Upper lobe of left lung (tissue), 4 donors: ENCODE data around the gene RIPOR2.

Experiments used
- POLR2A ChIP-seq, 4 donors: fragments of 450-650 bp; IDR thresholded peaks; one replicate each; pipeline ENCODE4 v1.5.1; 2016 to 2017; ENCODE audit warnings: antibody characterized with exemption in 4 of 4, mild to moderate bottlenecking in 2 of 4
- TF ChIP-seq, protein P1 (sequence below), 6 experiments: fragments of 450-650 bp in 4 of 6; fragments of 200-600 bp in 2 of 6; sonication (generic) in 2 of 6; IDR thresholded peaks; one replicate each; pipeline ENCODE4 v1.5.1; 2016 to 2019; ENCODE audit warnings: antibody characterized with exemption in 6 of 6

DNA sequence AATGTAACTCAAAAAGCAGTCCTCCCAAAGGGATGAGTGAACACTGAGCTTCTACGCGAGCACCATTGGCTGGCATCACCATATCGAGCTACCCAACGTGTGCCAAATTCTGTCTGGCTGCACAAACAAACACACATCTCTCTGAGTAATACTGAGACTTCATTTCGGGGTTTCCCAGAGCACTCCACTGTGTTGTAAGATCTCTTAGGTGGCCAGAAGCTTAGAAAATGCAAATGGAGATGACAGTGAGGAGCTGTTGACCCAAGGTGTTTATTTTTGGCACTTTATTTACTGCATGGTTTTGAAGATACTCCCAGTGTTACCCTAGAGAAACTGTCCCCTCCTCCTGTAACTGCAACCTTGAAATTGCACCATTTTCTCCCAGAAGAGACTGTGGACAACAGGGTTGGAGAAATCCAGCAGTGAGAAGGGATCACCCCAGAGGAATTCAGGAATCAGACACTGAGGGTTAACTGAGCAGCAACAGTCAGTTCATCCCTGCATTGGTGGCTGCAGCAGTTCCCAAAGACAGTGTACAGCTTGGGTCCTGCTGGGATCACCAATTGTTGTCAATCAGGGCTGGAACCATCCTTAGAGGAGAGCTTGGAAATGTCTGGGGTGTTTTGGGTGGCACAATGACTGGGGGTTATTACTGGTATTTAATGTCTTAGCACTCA is 1.0 kb upstream of the RIPOR2 start:
- TF ChIP-seq POLR2A (IDR thresholded peaks at IDR 0.05), result no peak
- TF ChIP-seq, protein P1, sequence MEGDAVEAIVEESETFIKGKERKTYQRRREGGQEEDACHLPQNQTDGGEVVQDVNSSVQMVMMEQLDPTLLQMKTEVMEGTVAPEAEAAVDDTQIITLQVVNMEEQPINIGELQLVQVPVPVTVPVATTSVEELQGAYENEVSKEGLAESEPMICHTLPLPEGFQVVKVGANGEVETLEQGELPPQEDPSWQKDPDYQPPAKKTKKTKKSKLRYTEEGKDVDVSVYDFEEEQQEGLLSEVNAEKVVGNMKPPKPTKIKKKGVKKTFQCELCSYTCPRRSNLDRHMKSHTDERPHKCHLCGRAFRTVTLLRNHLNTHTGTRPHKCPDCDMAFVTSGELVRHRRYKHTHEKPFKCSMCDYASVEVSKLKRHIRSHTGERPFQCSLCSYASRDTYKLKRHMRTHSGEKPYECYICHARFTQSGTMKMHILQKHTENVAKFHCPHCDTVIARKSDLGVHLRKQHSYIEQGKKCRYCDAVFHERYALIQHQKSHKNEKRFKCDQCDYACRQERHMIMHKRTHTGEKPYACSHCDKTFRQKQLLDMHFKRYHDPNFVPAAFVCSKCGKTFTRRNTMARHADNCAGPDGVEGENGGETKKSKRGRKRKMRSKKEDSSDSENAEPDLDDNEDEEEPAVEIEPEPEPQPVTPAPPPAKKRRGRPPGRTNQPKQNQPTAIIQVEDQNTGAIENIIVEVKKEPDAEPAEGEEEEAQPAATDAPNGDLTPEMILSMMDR (IDR thresholded peaks at IDR 0.05), result no peak
